RCC 7860 (cell line): Measurements from ENCODE around the gene KCNAB3.

Experiments used
- DNase-seq: peaks from one replicate; pipeline ENCODE4 v3.0.0-alpha.2; 2015; ENCODE audit warnings: low spot score
- FAIRE-seq: peaks from 2 replicates; lab custom pipeline; 2012; peaks lifted over from hg19 to GRCh38; lab: Jason Lieb, UNC

The KCNAB3 gene

DNA sequence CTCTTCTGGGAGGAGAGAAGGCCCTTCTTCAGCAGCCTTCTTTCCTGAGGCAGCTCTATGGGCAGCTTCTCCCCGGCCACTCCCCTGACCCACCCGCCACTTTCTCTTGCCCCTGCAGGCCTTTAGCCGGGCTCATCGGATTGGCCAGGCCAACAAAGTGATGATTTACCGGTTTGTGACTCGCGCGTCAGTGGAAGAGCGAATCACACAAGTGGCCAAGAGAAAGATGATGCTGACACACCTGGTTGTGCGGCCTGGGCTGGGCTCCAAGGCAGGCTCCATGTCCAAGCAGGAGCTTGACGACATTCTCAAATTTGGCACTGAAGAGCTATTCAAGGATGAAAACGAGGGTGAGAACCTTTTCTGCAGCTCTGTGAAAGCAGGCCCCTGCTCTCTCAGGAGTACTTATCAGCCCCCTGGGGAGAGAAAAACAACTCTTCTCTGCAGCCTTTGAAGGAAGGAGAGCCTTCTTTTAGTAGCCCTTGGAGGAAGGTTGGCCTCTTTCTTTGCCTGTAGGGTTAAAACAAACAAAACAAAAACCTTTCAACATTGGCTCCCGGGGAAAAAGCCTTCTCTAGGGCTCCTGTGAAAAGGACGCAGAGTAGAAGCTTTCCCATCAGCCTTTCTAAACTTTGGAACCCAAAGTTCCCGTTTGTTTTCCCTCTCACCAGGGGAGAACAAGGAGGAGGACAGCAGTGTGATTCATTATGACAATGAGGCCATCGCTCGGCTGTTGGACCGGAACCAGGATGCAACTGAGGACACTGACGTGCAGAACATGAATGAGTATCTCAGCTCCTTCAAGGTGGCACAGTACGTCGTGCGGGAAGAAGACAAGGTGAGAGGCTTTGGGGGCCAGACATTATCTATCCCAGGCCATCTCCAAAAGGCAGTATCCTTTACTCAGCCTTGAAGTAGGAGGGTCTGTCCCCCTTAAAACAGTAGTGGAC is 26.2 kb downstream of the KCNAB3 start:
- DNase-seq (no peak), FAIRE-seq (no peak)

DNA sequence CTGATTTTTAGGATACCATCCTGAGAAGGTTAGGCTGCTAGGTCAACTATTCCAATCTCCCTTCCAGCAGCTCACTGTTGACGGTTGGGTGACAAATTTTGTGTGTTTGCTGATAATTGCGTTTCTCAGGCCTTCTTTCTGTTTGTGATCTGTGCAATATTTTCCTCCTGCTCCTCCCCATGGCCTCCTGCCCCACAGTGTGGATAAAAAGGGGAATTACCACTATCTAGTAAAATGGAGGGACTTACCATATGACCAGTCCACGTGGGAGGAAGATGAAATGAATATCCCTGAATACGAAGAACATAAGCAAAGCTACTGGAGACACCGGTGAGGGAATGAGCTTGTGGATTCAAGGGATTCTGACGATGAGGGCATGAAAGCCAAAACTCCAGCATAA is 31.9 kb downstream of the KCNAB3 start:
- DNase-seq = no peak

DNA sequence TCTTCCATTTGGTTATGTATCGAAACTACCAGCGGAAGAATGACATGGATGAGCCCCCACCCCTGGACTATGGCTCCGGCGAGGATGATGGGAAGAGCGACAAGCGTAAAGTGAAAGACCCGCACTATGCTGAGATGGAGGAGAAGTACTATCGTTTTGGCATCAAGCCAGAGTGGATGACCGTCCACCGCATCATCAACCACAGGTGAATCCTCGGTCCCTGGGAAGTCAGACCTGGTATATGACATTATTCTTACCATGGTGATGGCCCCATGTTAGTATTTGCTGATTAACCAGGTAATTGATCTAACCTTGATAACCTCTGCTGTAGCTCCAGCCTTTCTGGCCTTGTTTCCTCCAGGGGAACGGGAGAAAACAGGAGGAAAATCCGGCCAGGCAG is 32.6 kb downstream of the KCNAB3 start:
- DNase-seq (peak; percentile 57), FAIRE-seq (no peak)

More for the DNA sequence above, 31.9 kb downstream of the KCNAB3 start:
- no peak for FAIRE-seq

GRCh38 chr17:7894866-7895265 is 34.8 kb downstream of the KCNAB3 start:
- FAIRE-seq (no peak), DNase-seq (no peak)

DNA sequence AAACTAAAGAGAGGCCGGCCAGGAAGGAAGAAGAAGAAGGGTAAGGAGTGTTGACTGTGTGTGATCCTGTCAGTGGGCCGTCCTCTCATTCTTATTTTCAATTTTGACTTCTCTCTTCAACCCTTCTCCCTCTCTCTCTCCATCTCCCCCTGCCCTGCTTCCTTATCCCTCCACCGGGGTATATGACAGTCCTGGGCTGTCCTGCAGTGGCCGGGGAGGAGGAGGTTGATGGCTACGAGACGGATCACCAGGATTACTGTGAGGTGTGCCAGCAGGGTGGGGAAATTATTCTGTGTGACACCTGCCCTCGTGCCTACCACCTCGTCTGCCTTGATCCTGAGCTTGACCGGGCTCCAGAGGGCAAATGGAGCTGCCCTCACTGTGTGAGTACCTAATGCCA is 35.4 kb downstream of the KCNAB3 start:
- DNase-seq (no peak), FAIRE-seq (no peak)

DNA sequence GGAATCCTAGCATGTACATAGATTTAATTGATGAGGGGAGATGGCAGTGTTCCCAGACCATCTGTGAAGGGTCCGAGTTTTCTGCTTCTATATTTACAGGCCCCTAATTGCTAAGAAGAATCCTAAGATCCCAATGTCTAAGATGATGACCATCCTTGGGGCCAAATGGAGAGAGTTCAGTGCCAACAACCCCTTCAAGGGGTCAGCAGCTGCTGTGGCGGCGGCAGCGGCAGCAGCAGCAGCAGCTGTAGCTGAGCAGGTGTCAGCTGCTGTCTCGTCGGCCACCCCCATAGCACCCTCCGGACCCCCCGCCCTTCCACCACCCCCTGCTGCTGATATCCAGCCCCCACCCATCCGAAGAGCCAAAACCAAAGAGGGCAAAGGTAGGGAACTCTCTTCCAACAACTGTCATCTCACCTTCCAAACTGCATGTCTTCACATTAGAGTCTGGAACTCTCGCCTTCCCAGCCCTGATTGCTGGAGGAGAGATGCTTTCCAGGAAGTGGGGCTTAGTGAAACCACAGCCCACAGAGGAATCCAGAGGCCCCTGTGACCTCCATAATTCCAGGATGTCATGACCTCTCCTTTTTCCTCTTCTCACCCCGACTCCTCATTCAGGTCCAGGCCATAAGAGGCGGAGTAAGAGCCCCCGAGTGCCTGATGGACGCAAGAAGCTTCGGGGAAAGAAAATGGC is 36.3 kb downstream of the KCNAB3 start:
- DNase-seq = no peak
- no peak for FAIRE-seq

GRCh38 chr17:7889166-7889955 is 40.3 kb downstream of the KCNAB3 start:
- DNase-seq = peak; percentile 79
- peak; percentile 82 for FAIRE-seq

GRCh38 chr17:7888184-7888920 is 41.3 kb downstream of the KCNAB3 start, which contains the start of gene CHD3:
TSS of gene CHD3 (plus strand) at chr17:7888789. CDS start at chr17:7889001, 212 bp downstream.
- FAIRE-seq = no peak
- DNase-seq = no peak

- DNase-seq (peak; percentile 83), FAIRE-seq (peak; percentile 85)
These were observed 42.0 kb downstream of the KCNAB3 start for GRCh38 chr17:7887482-7888183.

GRCh38 chr17:7887038-7887481 is 42.6 kb downstream of the KCNAB3 start:
- no peak for FAIRE-seq
- no peak for DNase-seq

DNA sequence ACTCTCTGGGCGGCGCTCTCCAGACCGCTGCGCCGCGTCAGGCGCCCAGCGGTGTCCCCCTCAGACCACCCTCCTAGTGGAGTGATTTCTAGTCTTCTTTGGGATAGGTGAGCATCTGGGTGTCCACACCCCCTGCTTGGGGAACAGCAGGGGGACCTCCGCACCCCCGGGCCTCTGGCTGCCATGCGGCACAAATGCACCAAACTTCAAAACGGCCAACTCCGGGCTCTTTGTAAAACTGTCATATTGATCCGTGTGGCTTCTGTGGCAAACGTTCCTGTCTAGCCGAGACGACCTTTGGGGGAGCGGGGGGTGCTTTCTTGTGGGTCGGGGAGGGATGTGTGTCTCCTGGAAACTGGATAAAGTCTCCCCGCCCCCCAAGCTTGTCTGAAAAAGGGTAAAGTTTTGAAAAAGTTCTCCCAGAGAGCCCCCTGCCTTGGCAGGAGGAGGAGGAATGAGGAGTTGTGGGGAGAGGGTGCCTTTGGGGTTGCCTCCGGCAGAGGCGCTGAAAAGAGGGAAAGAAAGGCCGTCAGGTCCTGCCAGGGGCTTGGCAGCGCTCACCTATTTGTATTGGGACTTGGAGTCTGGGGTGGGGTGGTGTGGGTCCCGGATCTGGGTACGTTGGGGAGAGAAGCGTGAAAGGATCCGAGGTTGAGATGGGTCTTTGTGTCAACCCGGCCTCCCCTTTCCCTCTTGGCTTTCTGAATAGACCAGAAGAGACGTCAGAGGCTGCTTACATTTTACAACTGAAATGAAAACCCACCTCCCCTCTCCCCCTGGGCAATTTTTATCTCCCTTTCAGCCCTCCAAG is 43.2 kb downstream of the KCNAB3 start:
- FAIRE-seq = no peak

GRCh38 chr17:7885367-7886226 is 44.1 kb downstream of the KCNAB3 start:
- peak; percentile 31 for DNase-seq
- FAIRE-seq = no peak

More for the DNA sequence above, 43.2 kb downstream of the KCNAB3 start:
- no peak for DNase-seq

DNA sequence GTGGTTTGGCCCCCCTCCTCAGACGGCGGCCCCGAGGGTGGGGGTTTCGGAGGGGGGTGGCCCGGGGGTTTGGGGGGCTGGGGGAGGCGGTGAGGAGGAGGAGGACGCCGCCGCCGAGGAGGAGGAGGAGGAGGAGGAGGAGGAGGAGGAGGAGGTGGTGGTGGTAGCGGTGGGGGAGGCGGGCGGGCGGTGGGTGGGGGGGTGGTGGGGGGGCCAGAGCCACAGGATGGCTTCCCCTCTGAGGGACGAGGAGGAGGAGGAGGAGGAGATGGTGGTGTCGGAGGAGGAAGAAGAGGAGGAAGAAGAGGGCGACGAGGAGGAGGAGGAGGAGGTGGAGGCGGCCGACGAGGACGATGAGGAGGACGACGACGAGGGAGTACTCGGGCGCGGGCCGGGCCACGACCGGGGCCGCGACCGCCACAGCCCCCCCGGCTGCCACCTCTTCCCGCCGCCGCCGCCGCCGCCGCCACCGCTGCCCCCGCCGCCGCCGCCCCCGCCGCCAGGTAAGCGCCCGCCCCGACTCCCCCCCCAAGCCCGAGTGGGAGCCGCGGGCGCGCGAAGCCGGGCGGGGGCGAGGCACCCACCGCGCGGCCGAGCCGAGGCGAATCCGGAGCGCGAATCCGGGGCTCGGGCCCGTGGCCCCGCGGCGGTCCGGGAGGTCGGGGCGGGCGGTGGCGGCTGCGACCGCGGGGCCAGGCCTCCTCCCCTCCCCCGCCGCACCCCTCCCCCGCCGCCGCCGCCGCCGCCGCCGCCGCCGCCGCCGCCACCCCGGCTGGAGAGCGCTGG is 44.9 kb downstream of the KCNAB3 start:
- no peak for FAIRE-seq

DNA sequence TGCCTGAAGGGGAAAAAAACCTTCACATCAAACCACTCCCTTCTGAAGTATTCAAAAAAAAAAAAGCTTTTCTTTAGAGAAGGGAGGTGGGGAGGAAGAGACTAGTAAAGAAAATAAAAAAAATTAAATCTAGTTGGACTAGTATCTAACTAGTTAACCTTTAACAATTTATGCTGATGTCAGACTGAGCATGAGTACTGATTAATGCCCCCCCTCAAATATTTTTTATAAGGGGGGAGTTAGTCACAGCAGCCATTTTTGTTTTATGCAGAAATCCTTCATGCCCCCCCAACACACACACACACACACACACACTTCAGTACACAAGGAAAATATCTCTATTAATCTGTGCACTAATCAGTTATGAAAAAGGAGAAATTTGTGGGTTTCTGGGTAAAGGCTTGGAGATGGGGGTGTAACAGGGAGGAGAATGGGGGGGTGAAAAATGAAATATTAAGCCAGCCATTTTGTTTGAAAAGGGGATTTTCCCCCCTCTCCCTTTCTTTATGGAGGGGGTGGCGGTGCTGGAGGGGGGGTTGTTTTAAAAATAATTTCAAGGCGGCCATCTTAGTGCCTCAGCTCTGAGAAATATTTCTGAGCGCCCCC is 45.8 kb downstream of the KCNAB3 start:
- FAIRE-seq = peak; percentile 66
- DNase-seq = peak; percentile 27

More for the DNA sequence above, 44.9 kb downstream of the KCNAB3 start:
- DNase-seq = no peak

DNA sequence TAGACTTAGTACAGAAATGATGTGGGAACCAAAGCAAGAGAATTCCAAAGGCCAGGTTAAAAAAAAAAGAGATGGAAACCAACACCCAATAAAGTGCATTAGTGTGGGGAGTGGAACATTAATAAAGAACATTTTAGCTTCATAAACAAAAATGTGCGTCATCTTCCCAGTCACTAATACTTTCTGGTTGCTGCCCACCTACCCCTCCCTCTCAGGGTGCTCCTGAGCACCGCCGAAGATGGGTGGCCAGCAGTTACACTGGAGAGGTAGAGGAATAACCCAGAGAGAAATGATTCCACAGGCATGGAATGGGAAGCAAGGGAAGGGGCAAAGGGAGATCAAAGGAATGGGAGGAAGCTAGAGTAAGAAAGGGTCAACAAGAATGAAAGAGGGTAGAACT is 47.0 kb downstream of the KCNAB3 start:
- DNase-seq (no peak), FAIRE-seq (no peak)

- DNase-seq (no peak), FAIRE-seq (no peak)
These were observed 47.6 kb downstream of the KCNAB3 start for GRCh38 chr17:7882068-7882467.
